Measurements from ENCODE around the gene GRIP1. TPM values are rescaled to one million over a fixed set of nuclear protein-coding genes. Genes with fewer than 3 reads are reported as not detected.

The GRIP1 gene
- total RNA-seq, 6 donors from 2014 or later: 0.33 to 5.2 (median 1.7) TPM

DNA sequence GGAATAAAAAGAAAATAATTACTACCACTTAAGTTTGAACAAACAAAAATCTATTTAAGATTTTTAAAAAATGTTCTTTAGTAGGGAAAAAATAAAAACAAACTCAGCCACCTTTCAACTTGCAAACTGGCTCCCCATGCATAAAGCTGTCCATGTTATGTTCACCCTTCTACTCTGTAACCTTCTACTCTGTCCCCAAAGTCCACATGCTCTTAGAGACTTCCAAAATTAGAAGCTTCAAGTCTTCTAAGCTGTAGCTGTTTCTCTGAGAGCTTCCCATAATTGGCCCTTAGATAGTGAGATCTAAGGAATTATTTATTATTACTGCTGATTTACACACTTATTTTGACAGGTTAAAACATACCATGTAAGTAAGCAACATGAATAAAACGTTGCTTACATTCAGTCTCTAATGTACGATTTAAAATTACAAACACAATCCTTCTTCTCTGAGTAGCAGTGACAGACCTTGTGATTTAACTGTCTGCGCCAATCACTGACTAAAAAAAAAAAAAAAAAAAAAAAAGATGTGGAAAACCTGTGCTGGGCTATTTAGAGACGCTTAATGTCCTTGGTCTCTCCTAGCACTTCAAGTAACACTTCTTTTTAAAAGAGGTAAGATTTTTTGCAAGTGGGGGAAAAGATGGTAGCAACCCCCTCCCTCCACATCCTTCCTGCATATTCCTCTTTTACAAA lies 28.3 kb upstream of the GRIP1 start:
- no peak for TF ChIP-seq EP300 (IDR thresholded peaks at IDR 0.05)
- TF ChIP-seq, protein P1, sequence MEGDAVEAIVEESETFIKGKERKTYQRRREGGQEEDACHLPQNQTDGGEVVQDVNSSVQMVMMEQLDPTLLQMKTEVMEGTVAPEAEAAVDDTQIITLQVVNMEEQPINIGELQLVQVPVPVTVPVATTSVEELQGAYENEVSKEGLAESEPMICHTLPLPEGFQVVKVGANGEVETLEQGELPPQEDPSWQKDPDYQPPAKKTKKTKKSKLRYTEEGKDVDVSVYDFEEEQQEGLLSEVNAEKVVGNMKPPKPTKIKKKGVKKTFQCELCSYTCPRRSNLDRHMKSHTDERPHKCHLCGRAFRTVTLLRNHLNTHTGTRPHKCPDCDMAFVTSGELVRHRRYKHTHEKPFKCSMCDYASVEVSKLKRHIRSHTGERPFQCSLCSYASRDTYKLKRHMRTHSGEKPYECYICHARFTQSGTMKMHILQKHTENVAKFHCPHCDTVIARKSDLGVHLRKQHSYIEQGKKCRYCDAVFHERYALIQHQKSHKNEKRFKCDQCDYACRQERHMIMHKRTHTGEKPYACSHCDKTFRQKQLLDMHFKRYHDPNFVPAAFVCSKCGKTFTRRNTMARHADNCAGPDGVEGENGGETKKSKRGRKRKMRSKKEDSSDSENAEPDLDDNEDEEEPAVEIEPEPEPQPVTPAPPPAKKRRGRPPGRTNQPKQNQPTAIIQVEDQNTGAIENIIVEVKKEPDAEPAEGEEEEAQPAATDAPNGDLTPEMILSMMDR (IDR thresholded peaks at IDR 0.05): no peak
- no peak for TF ChIP-seq POLR2AphosphoS5 (IDR thresholded peaks at IDR 0.05)
- no peak for TF ChIP-seq POLR2A (IDR thresholded peaks at IDR 0.05)
- no peak for ATAC-seq (ENCODE audit: low FRiP score in 2 of 2)
- Histone ChIP-seq H3K36me3 (no peaks in the 10 kb centered on the region), H3K9me3 (no peaks in the 10 kb centered on the region), H3K4me3 (no peak overlapping the region), H3K4me1 (no peaks in the 10 kb centered on the region), H3K27me3 (no peaks in the 10 kb centered on the region), H3K27ac (no peak overlapping the region)
- no peak for DNase-seq
- WGBS, 2 donors: 72 to 87% methylated on average over 4 of the region's 4 CpGs

DNA sequence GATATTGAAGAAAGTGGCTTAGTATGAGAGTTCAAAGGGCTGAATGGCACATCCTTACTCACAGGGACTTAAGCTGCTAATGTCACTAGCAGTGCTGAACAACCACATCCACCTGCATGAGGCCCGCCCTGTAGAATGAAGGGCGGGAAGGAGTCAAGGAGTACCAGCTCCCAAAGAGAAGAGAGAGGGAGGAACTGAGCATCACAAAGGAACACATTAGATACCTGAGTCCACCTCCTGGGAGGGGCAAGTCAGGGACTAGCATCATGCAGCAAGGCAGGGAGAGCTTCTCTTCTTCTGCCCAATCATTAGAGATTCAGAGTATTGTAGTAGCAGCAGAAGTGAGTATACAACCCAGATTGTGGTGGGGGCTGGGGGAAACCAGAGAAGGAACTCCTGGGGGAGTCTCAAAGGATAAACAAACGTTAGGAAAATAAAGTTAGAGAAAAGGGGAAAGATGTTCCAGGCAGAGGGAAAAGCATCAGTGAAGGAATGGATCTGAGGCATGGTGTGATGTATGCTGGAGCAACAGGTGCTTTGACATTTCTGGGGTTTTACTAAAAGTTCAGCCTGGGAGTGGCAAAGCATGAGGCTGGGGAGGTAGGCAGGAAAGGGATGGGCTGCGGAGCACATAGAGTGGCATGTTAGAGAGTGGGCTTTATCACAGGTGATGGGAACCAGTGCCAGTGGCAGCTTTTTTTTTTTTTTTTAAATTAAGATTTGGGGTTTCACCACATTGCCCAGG lies 21.0 kb upstream of the GRIP1 start:
- Histone ChIP-seq H3K27ac (no peak overlapping the region), H3K4me1 (no peaks in the 10 kb centered on the region), H3K9me3 (no peaks in the 10 kb centered on the region), H3K27me3 (no peaks in the 10 kb centered on the region), H3K4me3 (no peak overlapping the region), H3K36me3 (no peaks in the 10 kb centered on the region)
- DNase-seq: no peak
- WGBS, 2 donors: 80 to 84% methylated on average over 4 of the region's 4 CpGs
- TF ChIP-seq POLR2A (IDR thresholded peaks at IDR 0.05) (no peak), POLR2AphosphoS5 (IDR thresholded peaks at IDR 0.05) (no peak), EP300 (IDR thresholded peaks at IDR 0.05) (no peak)
- TF ChIP-seq, protein P1 (IDR thresholded peaks at IDR 0.05): no peak
- no peak for ATAC-seq (ENCODE audit: low FRiP score in 2 of 2)

GRCh38 chr12:66698558-66698957 lies 19.7 kb upstream of the GRIP1 start:
- Histone ChIP-seq H3K4me1 (no peaks in the 10 kb centered on the region), H3K27me3 (no peaks in the 10 kb centered on the region), H3K4me3 (no peak overlapping the region), H3K36me3 (no peaks in the 10 kb centered on the region), H3K9me3 (no peaks in the 10 kb centered on the region), H3K27ac (no peak overlapping the region)
- WGBS, 2 donors: 75 to 79% methylated on average over 4 of the region's 4 CpGs
- DNase-seq (no peak), ATAC-seq (ENCODE audit: low FRiP score in 2 of 2) (no peak)
- TF ChIP-seq EP300 (IDR thresholded peaks at IDR 0.05) (no peak), POLR2A (IDR thresholded peaks at IDR 0.05) (no peak), POLR2AphosphoS5 (IDR thresholded peaks at IDR 0.05) (no peak)
- TF ChIP-seq, protein P1 (IDR thresholded peaks at IDR 0.05): no peak

- no peaks in the 10 kb centered on the region for H3K4me1 ChIP-seq
- no peak for TF ChIP-seq EP300 (IDR thresholded peaks at IDR 0.05)
- TF ChIP-seq, protein P1 (IDR thresholded peaks at IDR 0.05): no peak
- no peak for TF ChIP-seq POLR2AphosphoS5 (IDR thresholded peaks at IDR 0.05)
- H3K9me3 ChIP-seq: no peaks in the 10 kb centered on the region
- 77 to 82% methylated on average over 3 of the region's 3 CpGs for WGBS, 2 donors
- H3K4me3 ChIP-seq: no peak overlapping the region
- DNase-seq (no peak), ATAC-seq (ENCODE audit: low FRiP score in 2 of 2) (no peak)
- no peaks in the 10 kb centered on the region for H3K36me3 ChIP-seq
- no peak overlapping the region for H3K27ac ChIP-seq
- H3K27me3 ChIP-seq: no peaks in the 10 kb centered on the region
Measured at GRCh38 chr12:66697404-66697803, 18.5 kb upstream of the GRIP1 start.
